Measurements from ENCODE around the gene WDR93.

WDR93 gene

GRCh38 chr15:89662893-89663626, 27.6 kb upstream of the WDR93 start:
- peak; percentile 3 for TF ChIP-seq CTCF (IDR thresholded peaks at IDR 0.05; ENCODE audit: low read length, missing control alignments)
- peak; percentile 95 for DNase-seq (ENCODE audit: low read depth)
- peak overlapping the region; percentile 23 for H3K4me3 ChIP-seq (replicated peaks; ENCODE audit: low read depth, low read length)

- TF ChIP-seq CTCF (IDR thresholded peaks at IDR 0.05; ENCODE audit: low read length, missing control alignments) = no peak
- H3K4me3 ChIP-seq (replicated peaks; ENCODE audit: low read depth, low read length) = no peak overlapping the region
- DNase-seq (ENCODE audit: low read depth) = no peak
These were observed 25.9 kb upstream of the WDR93 start for GRCh38 chr15:89664441-89665350.

- TF ChIP-seq CTCF (IDR thresholded peaks at IDR 0.05; ENCODE audit: low read length, missing control alignments) = no peak
- H3K4me3 ChIP-seq (replicated peaks; ENCODE audit: low read depth, low read length) = peak overlapping the region; percentile 27
- DNase-seq (ENCODE audit: low read depth) = peak; percentile 58
These were observed 25.0 kb upstream of the WDR93 start for GRCh38 chr15:89665449-89666181.

DNA sequence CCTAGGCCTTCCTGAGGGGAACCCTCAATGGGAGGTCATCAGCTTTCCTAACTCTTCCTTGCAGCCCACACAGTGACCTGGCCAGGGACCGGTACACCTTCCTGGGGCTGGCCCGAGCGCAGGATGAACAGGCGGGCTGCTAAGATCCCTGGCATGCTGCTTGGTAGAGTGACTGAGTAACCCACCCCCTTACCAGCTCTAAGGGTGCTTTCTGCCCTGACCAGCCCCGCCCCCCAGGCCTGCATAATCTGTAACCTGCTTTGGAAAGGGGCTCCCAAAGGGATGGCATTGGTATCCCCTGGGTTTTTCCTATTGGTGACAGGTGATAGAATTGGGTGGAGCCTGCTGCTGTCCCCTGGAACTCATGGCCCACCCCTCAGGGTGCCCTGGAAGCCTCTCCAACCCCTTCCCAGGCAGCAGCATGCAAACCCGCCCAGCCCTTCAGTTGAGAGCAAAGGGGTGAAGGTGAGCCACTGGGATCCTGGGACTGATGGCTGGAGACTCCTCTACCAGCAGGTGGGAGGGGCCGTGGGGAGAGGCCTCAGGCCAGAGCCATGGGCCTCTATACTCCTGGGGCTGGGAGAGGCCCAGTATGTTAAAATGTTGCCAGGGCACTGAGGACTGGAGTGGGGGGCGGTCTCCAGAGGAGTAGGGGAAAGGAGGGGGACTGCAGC, 24.3 kb upstream of the WDR93 start:
- no peak overlapping the region for H3K4me3 ChIP-seq (replicated peaks; ENCODE audit: low read depth, low read length)
- no peak for DNase-seq (ENCODE audit: low read depth)
- TF ChIP-seq CTCF (IDR thresholded peaks at IDR 0.05; ENCODE audit: low read length, missing control alignments) = no peak

DNA sequence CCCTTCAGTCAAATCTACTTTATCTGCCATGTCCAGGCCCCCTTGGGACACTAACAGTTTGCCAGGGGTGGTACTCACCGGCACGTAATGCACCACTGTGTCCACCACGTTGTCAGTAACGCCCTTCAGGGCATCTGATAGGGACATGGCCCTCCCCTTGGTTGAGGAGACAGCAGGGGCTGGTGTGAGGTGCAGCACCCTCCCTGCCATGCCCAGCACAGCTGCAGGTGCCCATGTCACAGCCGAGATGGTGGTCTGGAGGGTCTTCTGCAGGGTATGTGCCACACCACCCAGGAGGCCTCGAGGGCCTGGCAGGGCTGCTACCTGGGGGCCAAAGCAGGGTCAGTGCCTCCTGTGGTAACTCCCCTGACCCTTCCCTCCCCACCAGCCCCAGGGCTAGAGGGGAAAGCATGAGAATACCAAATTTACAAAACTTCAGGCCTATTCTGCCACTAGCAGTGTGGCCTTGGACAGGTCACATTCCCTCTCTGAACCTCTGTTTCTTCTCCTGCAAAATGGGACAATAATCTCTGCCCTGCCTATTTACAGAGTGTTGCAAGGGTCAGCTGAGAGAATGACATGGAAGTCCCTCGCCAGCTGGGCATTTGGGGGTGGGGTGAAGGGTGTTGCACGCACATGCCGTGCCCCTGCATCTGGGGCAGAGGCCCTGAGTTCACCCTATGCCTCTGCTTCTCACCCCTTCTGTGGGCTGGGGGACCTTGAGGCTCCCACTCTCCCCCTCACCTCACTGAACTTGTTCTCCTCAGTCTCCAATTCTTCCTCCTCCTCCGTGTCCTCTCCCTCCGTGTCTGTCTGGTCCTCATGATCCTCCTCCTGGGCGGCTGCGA, 23.5 kb upstream of the WDR93 start:
- no peak for DNase-seq (ENCODE audit: low read depth)
- TF ChIP-seq CTCF (IDR thresholded peaks at IDR 0.05; ENCODE audit: low read length, missing control alignments) = no peak
- H3K4me3 ChIP-seq (replicated peaks; ENCODE audit: low read depth, low read length) = no peak overlapping the region

DNA sequence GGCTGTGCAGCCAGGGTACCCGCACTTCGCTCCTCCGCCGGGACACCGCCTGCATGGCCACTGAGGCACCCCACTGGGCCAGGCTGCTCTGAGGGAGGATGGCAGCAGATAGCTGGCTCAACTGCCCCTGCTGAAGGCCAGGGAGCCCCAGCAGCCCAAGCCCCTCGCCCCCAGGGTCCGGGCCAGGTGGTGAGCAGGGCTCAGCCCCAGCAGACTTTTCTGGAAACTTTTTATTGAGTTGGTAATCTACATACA, 23.0 kb upstream of the WDR93 start:
- TF ChIP-seq CTCF (IDR thresholded peaks at IDR 0.05; ENCODE audit: low read length, missing control alignments) = no peak
- no peak overlapping the region for H3K4me3 ChIP-seq (replicated peaks; ENCODE audit: low read depth, low read length)
- DNase-seq (ENCODE audit: low read depth) = no peak
